Loucy (cell line): Measurements from ENCODE around the gene IGSF21.

ENCODE experiments used
- EZH2phosphoT487 ChIP-seq: fragments of 200-600 bp; IDR thresholded peaks from 2 replicates; pipeline ENCODE4 v1.6.1; 2018; ENCODE audit warnings: antibody characterized with exemption, mild to moderate bottlenecking, moderate library complexity, borderline replicate concordance
- TF ChIP-seq, protein P1 (sequence below): fragments of 200-600 bp; sonication (generic); conservative IDR thresholded peaks from 2 replicates; pipeline ENCODE4 v1.5.1; 2014; ENCODE audit warnings: mild to moderate bottlenecking, antibody characterized with exemption, low read length

DNA sequence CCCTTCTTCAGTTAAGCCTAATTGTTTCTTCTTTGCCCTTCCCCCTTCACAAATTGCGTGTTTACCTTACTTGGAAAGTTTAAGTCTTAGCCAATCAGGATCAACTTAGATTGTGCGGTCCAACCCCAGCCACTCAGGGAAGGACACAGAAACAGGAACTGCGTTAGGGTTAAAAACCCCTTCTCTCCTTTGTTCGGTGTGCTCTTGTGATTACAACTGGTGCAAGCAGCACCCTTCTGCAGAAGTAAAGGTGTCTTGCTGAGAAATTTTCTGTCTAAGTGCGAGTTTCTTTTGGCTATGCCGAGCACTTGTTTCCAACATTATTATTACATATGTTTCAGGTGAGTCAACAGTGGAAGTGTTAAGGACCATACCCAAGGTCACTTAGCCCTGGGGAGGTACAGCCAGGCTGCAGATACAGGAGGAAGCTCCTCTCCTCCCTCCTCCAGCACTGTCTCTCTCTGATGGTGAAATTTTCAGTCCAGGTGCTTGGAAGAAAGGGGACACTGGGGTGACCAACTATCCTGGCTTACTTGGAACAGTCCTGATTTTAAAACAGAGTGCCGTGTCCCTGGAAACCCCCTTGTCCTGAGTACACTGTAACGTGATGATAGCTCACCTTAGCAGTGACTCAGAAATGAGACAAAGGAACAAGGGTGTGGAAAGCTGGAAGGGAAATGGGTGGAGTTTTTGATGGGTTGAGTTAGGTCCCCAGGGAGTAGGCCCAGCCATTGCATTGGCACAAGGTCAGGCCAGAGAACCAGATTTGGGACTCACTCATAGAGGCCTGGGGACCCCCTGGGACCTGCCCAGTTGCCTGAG is 304.4 kb downstream of the IGSF21 start:
- TF ChIP-seq EZH2phosphoT487: no peak
- TF ChIP-seq, protein P1, sequence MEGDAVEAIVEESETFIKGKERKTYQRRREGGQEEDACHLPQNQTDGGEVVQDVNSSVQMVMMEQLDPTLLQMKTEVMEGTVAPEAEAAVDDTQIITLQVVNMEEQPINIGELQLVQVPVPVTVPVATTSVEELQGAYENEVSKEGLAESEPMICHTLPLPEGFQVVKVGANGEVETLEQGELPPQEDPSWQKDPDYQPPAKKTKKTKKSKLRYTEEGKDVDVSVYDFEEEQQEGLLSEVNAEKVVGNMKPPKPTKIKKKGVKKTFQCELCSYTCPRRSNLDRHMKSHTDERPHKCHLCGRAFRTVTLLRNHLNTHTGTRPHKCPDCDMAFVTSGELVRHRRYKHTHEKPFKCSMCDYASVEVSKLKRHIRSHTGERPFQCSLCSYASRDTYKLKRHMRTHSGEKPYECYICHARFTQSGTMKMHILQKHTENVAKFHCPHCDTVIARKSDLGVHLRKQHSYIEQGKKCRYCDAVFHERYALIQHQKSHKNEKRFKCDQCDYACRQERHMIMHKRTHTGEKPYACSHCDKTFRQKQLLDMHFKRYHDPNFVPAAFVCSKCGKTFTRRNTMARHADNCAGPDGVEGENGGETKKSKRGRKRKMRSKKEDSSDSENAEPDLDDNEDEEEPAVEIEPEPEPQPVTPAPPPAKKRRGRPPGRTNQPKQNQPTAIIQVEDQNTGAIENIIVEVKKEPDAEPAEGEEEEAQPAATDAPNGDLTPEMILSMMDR: no peak
